HG03175 (cell line): ENCODE results near the gene SFXN5.

Source experiments
- ATAC-seq: cut with Tn5 transposase; IDR thresholded peaks from one replicate; pipeline ENCODE4 v1.9.1; 2021; ENCODE audit warnings: mild to moderate bottlenecking, moderate library complexity; ENCODE audit not compliant: unreplicated experiment

Gene SFXN5

GRCh38 chr2:72945450-72946019, 126.0 kb downstream of the SFXN5 start:
- no peak for ATAC-seq

- no peak for ATAC-seq
Observed at GRCh38 chr2:72944804-72945449, 126.6 kb downstream of the SFXN5 start.

GRCh38 chr2:72943540-72944395, 127.7 kb downstream of the SFXN5 start:
- ATAC-seq = no peak

GRCh38 chr2:72942881-72943418, 128.6 kb downstream of the SFXN5 start:
- ATAC-seq = no peak

- ATAC-seq = no peak
Observed at GRCh38 chr2:72942293-72942692, 129.2 kb downstream of the SFXN5 start.

GRCh38 chr2:72940786-72941185, 130.7 kb downstream of the SFXN5 start:
- ATAC-seq = no peak

GRCh38 chr2:72940361-72940760, 131.2 kb downstream of the SFXN5 start:
- no peak for ATAC-seq

- no peak for ATAC-seq
Observed at GRCh38 chr2:72938455-72938854, 133.1 kb downstream of the SFXN5 start.

GRCh38 chr2:72937356-72937669, 134.2 kb downstream of the SFXN5 start:
- ATAC-seq = no peak

- no peak for ATAC-seq
Observed at GRCh38 chr2:72936660-72937355, 134.7 kb downstream of the SFXN5 start.

GRCh38 chr2:72935611-72935957, 135.9 kb downstream of the SFXN5 start:
- ATAC-seq = no peak

- ATAC-seq = peak; percentile 48
Observed at GRCh38 chr2:72934683-72935610, 136.6 kb downstream of the SFXN5 start.

GRCh38 chr2:72933646-72934151, 137.8 kb downstream of the SFXN5 start:
- no peak for ATAC-seq

- no peak for ATAC-seq
Observed at GRCh38 chr2:72933207-72933606, 138.3 kb downstream of the SFXN5 start.

GRCh38 chr2:72932805-72933204, 138.7 kb downstream of the SFXN5 start:
- ATAC-seq = no peak

- no peak for ATAC-seq
Observed at GRCh38 chr2:72932045-72932740, 139.3 kb downstream of the SFXN5 start.

- ATAC-seq = no peak
Observed at GRCh38 chr2:72931280-72931910, 140.1 kb downstream of the SFXN5 start.

- no peak for ATAC-seq
Observed at GRCh38 chr2:72929010-72929409, 142.5 kb downstream of the SFXN5 start.
